GM23248 (cell line): Measurements from ENCODE around the gene PTPRT. TPM values are rescaled to one million over a fixed set of nuclear protein-coding genes. Genes with fewer than 3 reads are reported as not detected.

Source experiments
- DNase-seq: peaks from one replicate; pipeline ENCODE4 v3.0.0-alpha.2; 2015
- H2AFZ ChIP-seq: fragments of 200-600 bp; sonication (generic); 2 replicates; pipeline ENCODE4 v1.6.1; 2016; ENCODE audit warnings: antibody characterized with exemption
- H3F3A ChIP-seq: fragments of 200-600 bp; sonication (generic); 2 replicates; pipeline ENCODE4 v1.6.1; 2016; ENCODE audit warnings: mild to moderate bottlenecking, antibody characterized with exemption, mixed run types; ENCODE audit not compliant: insufficient read depth
- H3K27ac ChIP-seq: fragments of 200-600 bp; sonication (generic); 2 replicates; pipeline ENCODE4 v1.5.1; 2016; ENCODE audit warnings: mild to moderate bottlenecking
- H3K27me3 ChIP-seq: fragments of 200-600 bp; sonication (generic); replicated peaks from 2 replicates; pipeline ENCODE4 v1.6.1; 2016; ENCODE audit warnings: mild to moderate bottlenecking; ENCODE audit not compliant: insufficient read depth
- H3K36me3 ChIP-seq: fragments of 200-600 bp; sonication (generic); 2 replicates; pipeline ENCODE4 v1.6.1; 2016; ENCODE audit warnings: low read depth, mild to moderate bottlenecking
- H3K4me1 ChIP-seq: fragments of 200-600 bp; sonication (generic); 2 replicates; pipeline ENCODE4 v1.6.1; 2016; ENCODE audit warnings: mild to moderate bottlenecking; ENCODE audit not compliant: insufficient read depth
- H3K4me2 ChIP-seq: fragments of 200-600 bp; sonication (generic); one replicate; pipeline ENCODE4 v1.6.1; 2016; ENCODE audit warnings: mild to moderate bottlenecking; ENCODE audit not compliant: unreplicated experiment
- H3K4me3 ChIP-seq: fragments of 200-600 bp; sonication (generic); 2 replicates; pipeline ENCODE4 v1.5.1; 2016; ENCODE audit warnings: mild to moderate bottlenecking
- H3K79me2 ChIP-seq: fragments of 200-600 bp; sonication (generic); 2 replicates; pipeline ENCODE4 v1.6.1; 2016; ENCODE audit warnings: mild to moderate bottlenecking; ENCODE audit not compliant: insufficient read depth
- H3K9ac ChIP-seq: fragments of 200-600 bp; sonication (generic); 2 replicates; pipeline ENCODE4 v1.6.1; 2016; ENCODE audit warnings: mild to moderate bottlenecking
- H3K9me2 ChIP-seq: fragments of 200-600 bp; sonication (generic); 2 replicates; pipeline ENCODE4 v1.6.1; 2016; ENCODE audit warnings: mixed run types, mild to moderate bottlenecking, moderate library complexity; ENCODE audit not compliant: insufficient read depth
- H3K9me3 ChIP-seq: fragments of 200-600 bp; sonication (generic); one replicate; pipeline ENCODE4 v1.6.1; 2017; ENCODE audit warnings: low read depth
- H4K20me1 ChIP-seq: fragments of 200-600 bp; sonication (generic); 2 replicates; pipeline ENCODE4 v1.6.0; 2016; ENCODE audit not compliant: insufficient read depth
- EZH2 ChIP-seq: fragments of 200-600 bp; sonication (generic); IDR thresholded peaks from 2 replicates; pipeline ENCODE4 v1.6.1; 2018; ENCODE audit warnings: antibody characterized with exemption, mild to moderate bottlenecking; ENCODE audit not compliant: insufficient read depth, poor library complexity, severe bottlenecking
- EZH2phosphoT487 ChIP-seq: fragments of 200-600 bp; sonication (generic); IDR thresholded peaks from 2 replicates; pipeline ENCODE4 v1.6.1; 2018; ENCODE audit warnings: antibody characterized with exemption, moderate library complexity, mild to moderate bottlenecking, low read depth; ENCODE audit not compliant: insufficient read depth
- WGBS, 2 experiments: methylation state at CpG; one replicate each; pipeline ENCODE4 v1.1.6; 2015 to 2017; ENCODE audit warnings: low lambda C conversion rate in 2 of 2, low coverage in 1 of 2; ENCODE audit errors: missing lambda C conversion rate in 2 of 2; 5-methylcytosine and 5-hydroxymethylcytosine counted together
- in situ Hi-C: fragments of 300-500 bp; cut with MboI; formaldehyde crosslinking; loops from 2 replicates; pipeline ENCODE4 v1.15.0; 2020
- polyA plus RNA-seq: library from polyadenylated mRNA; unstranded; fragments of >200 nt; fragmentation: Nextera tagmentation; extraction: Ambion mirVana; gene quantifications from 2 replicates; pipeline ENCODE4 v1.2.1, GENCODE V29; 2016
- total RNA-seq: library from RNA; depleted of rRNA; stranded (reverse); fragments of >200 nt; shearing (Covaris generic); gene quantifications from 2 replicates; pipeline ENCODE4 v1.2.3, GENCODE V29; 2014; rRNA removed

The PTPRT gene
- total RNA-seq, result not detected in 2 replicates
- not detected in 2 replicates for polyA plus RNA-seq

- peaks cover 46% of the 10 kb centered on the region for H3K27me3 ChIP-seq
Measured at GRCh38 chr20:43189554-43190331, at the start of gene PTPRT. TSS of gene PTPRT (minus strand) at chr20:43189906. CDS start at chr20:43189733, 173 bp downstream.

DNA sequence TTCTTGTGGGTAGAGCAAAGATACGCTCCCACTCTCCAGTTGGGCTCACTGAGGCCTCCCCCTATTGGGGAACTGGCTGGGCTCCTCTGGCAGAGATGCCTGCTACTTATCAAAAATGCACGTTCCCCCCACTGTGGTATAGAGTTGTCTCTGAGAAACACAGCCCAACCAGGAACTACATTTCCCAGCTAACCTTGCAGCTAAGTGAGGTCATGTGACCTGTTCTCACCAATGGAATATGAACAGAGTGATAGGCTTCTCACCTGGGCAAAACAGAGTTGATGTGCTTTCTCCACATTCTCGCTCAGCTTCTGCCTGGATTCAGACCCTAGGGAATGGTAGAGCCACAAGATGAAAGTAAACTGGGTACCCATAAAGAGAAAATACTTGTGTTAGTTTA lies 49.1 kb upstream of the PTPRT start:
- H3K4me2 ChIP-seq, result no peak overlapping the region
- no peaks in the 10 kb centered on the region for H3F3A ChIP-seq
- DNase-seq, result no peak
- H3K27me3 ChIP-seq, result 0 out of 2 replicates have a peak, but pooled peaks cover 5% of the 10 kb centered on the region
- no peaks in the 10 kb centered on the region for H3K9me2 ChIP-seq
- no peaks in the 10 kb centered on the region for H3K4me1 ChIP-seq
- H3K4me3 ChIP-seq, result no peak overlapping the region
- no peak overlapping the region for H3K9ac ChIP-seq
- H3K79me2 ChIP-seq, result no peaks in the 10 kb centered on the region
- in situ Hi-C loops, result no loop called here
- no peaks in the 10 kb centered on the region for H4K20me1 ChIP-seq
- H2AFZ ChIP-seq, result no peak overlapping the region
- TF ChIP-seq EZH2 (no peak), EZH2phosphoT487 (no peak)
- H3K36me3 ChIP-seq, result no peaks in the 10 kb centered on the region
- H3K27ac ChIP-seq, result no peak overlapping the region
- WGBS, 2 experiments, result 42 to 51% methylated on average over 3 of the region's 3 CpGs
- H3K9me3 ChIP-seq, result no peaks in the 10 kb centered on the region

More at GRCh38 chr20:43189554-43190331, at the start of gene PTPRT:
- no peak for DNase-seq
- Histone ChIP-seq H3K4me3 (no peak within 1 kb of the TSS), H3K9me2 (no peaks in the 10 kb centered on the region), H3K79me2 (no peaks in the 10 kb centered on the region), H3K4me1 (no peaks in the 10 kb centered on the region), H4K20me1 (no peaks in the 10 kb centered on the region), H3K9me3 (no peaks in the 10 kb centered on the region), H3K27ac (no peak within 1 kb of the TSS), H3K4me2 (no peak within 1 kb of the TSS), H3K9ac (no peak within 1 kb of the TSS), H3K36me3 (no peaks in the 10 kb centered on the region), H2AFZ (no peak within 1 kb of the TSS), H3F3A (no peaks in the 10 kb centered on the region)
- 1 to 4% methylated on average over 27 to 79 of the region's 115 CpGs for WGBS, 2 experiments
- in situ Hi-C loops, result loop anchor here (10.0 kb wide), 1 partner anchor 1445 kb away; no protein-coding TSS in a partner anchor
- TF ChIP-seq EZH2phosphoT487 (no peak), EZH2 (no peak)

- no peaks in the 10 kb centered on the region for H3K9me3 ChIP-seq
- H3F3A ChIP-seq, result no peaks in the 10 kb centered on the region
- no peak overlapping the region for H3K4me2 ChIP-seq
- H3K27ac ChIP-seq, result no peak overlapping the region
- WGBS, 2 experiments, result 10 to 15% methylated on average over 5 of the region's 5 CpGs
- no peak for TF ChIP-seq EZH2
- TF ChIP-seq EZH2phosphoT487, result no peak
- no peaks in the 10 kb centered on the region for H3K79me2 ChIP-seq
- 0 out of 2 replicates have a peak, but pooled peaks cover 5% of the 10 kb centered on the region for H3K27me3 ChIP-seq
- no peaks in the 10 kb centered on the region for H3K4me1 ChIP-seq
- H3K9ac ChIP-seq, result no peak overlapping the region
- no peak overlapping the region for H2AFZ ChIP-seq
- no peak for DNase-seq
- in situ Hi-C loops, result no loop called here
- H4K20me1 ChIP-seq, result no peaks in the 10 kb centered on the region
- H3K36me3 ChIP-seq, result no peaks in the 10 kb centered on the region
- no peak overlapping the region for H3K4me3 ChIP-seq
- no peaks in the 10 kb centered on the region for H3K9me2 ChIP-seq
Measured at GRCh38 chr20:43238266-43238665, 48.6 kb upstream of the PTPRT start.

DNA sequence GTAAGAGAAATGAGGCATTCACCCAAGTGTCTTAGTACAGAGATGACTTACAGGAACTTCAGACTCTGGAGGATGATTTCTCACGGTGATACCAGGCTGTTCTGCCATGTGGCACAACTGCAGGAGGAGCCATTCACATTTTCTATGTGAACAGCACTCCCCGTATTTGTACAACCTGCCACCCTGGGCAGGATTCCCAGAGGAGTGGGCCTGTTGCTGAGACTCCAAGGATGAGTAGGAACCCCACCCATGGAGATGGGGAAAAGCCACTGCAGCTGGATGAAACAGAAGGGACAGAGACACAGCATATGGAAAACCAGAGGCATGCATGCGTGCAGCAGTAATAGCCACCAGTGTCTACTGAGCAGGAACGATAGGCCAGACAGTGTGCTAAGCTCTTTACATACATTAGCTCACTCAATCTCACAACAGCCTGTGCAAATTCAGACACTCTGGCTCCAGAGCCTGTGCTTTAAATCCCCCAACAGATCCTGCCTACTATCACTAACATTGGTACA lies 48.0 kb upstream of the PTPRT start:
- Histone ChIP-seq H3K27ac (no peak overlapping the region), H4K20me1 (no peaks in the 10 kb centered on the region), H2AFZ (no peak overlapping the region), H3K79me2 (no peaks in the 10 kb centered on the region), H3K9ac (no peak overlapping the region), H3K4me1 (no peaks in the 10 kb centered on the region), H3K27me3 (0 out of 2 replicates have a peak, but pooled peaks cover 5% of the 10 kb centered on the region), H3K36me3 (no peaks in the 10 kb centered on the region), H3K9me3 (no peaks in the 10 kb centered on the region), H3K4me3 (no peak overlapping the region), H3K4me2 (no peak overlapping the region), H3K9me2 (no peaks in the 10 kb centered on the region), H3F3A (no peaks in the 10 kb centered on the region)
- no peak for DNase-seq
- in situ Hi-C loops, result no loop called here
- TF ChIP-seq EZH2phosphoT487 (no peak), EZH2 (no peak)
- WGBS, 2 experiments, result 13 to 18% methylated on average over 4 of the region's 4 CpGs
